Measurements from ENCODE around the gene SLC15A1.
A peak's percentile ranks its signal among the peaks of the same experiment; 100 is the strongest.
"Not testable (repeated sequence)": the region's sequence is repeated elsewhere in the genome, so short reads cannot be mapped to it uniquely, and the experiment has no call there.

The SLC15A1 gene

GRCh38 chr13:98658131-98658530 lies 94.3 kb downstream of the SLC15A1 start:
- no peak for DNase-seq (ENCODE audit: low read depth)

- no peak for DNase-seq (ENCODE audit: low read depth)
Observed at GRCh38 chr13:98657506-98658085, 94.9 kb downstream of the SLC15A1 start.

DNA sequence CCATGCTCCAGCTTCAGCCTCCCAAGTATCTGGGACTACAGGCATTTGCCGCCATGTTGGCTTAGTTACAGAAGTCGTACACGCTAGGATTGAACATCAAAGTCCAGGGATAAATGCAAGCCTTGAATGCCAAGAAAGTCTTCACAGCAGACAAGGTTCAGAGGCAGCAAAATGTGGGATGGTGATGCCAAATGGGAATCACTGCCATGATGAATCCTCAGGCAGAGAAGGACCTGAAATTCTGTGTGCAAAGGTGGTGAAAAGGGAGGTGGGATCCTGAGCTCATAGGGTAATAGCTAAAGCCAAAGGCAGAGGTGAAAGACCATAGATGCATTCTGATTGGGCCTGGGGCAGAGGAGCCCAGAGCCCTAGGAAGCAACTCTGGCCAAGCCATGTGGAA lies 96.2 kb downstream of the SLC15A1 start:
- no peak for DNase-seq (ENCODE audit: low read depth)

DNA sequence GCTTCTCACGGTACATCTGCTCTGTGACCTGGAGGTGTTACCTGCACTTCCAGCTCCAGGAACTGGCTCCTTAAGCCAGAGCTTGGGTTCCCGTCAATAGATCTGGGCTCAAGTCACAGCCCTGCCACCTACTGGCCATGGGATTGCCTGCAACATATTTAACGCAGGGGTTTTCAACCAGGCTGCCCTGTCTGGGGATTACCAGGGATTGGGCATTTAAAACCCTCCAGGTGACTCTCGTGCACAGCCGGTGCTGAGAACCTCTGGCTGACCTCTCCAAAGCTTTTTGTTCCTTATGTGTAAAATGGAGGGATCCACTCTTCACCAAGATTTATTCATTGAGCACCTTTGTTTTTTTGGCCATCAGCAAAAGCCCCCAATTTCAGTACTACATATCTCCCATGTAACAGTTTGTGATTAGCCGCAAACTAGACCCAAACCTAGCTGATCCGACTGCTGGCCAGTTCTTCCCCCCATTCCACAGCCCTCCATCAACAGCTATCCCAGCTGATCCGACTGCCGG lies 98.9 kb downstream of the SLC15A1 start:
- peak; percentile 71 for DNase-seq (ENCODE audit: low read depth)

- no peak for DNase-seq (ENCODE audit: low read depth)
Observed at GRCh38 chr13:98652721-98653462, 99.6 kb downstream of the SLC15A1 start.

DNA sequence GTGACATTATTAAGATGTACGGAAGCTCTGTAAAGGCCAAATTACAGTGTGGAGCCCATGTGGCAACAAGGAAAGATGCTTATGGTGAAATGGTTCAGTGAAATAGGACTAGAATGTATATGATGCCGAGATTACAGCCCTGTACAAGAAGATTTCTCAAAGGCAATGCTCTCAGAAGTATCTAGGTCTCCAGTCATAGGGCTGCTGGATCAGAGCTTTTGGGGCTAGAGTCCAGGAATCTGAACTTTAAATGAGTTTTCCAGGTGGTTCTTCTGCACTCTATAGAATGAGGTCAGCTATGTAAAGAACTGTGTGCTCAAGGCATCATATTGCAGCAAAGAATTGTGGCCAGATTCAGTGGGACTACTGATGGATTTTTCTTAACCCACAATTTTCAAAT lies 100.2 kb downstream of the SLC15A1 start:
- DNase-seq (ENCODE audit: low read depth) = no peak

- no peak for DNase-seq (ENCODE audit: low read depth)
Observed at GRCh38 chr13:98651744-98652143, 100.7 kb downstream of the SLC15A1 start.

- no peak for DNase-seq (ENCODE audit: low read depth)
Observed at GRCh38 chr13:98650396-98651107, 101.9 kb downstream of the SLC15A1 start.

GRCh38 chr13:98649861-98650260 lies 102.6 kb downstream of the SLC15A1 start:
- no peak for DNase-seq (ENCODE audit: low read depth)

GRCh38 chr13:98648686-98649085 lies 103.8 kb downstream of the SLC15A1 start:
- DNase-seq (ENCODE audit: low read depth) = no peak

GRCh38 chr13:98648141-98648540 lies 104.3 kb downstream of the SLC15A1 start:
- no peak for DNase-seq (ENCODE audit: low read depth)

DNA sequence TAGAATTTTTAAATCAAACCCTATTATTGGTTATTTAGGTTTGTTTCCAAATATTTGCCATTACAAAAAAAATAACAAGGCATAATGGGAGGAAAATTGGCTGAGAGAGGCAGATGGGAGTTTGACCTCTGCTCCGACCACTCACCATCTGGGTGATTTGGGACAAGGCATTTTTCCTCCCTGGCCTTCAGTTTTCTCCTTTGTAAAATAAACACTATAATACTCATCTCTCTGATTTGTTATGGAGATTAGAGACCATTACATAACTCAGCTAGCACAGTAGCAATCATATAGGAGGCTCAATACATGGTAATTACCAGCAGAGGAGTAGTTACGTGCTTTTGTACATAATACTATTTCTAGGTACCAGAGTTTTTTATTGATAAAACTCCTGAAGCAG lies 105.4 kb downstream of the SLC15A1 start:
- DNase-seq (ENCODE audit: low read depth) = no peak

- DNase-seq (ENCODE audit: low read depth) = no peak
Observed at GRCh38 chr13:98643479-98643878, 109.0 kb downstream of the SLC15A1 start.

- no peak for DNase-seq (ENCODE audit: low read depth)
Observed at GRCh38 chr13:98641075-98641474, 111.4 kb downstream of the SLC15A1 start.

DNA sequence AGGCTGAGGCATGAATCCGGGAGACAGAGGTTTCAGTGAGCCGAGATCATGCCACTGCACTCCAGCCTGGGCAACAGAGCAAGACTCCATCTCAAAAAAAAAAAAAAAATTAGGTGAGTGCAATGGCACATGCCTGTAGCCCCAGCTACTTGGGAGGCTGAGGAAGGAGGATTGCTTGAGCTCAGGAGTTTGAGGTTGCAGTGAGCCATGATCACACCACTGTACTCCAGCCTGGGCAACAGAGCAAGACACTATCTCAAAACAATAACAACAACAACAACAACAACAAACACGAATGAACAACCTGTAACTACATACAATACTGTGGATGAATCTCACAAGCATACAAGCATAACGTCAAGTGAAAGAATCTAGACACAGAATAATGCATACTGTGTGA lies 112.7 kb downstream of the SLC15A1 start:
- not testable (repeated sequence) for DNase-seq (ENCODE audit: low read depth)

- not testable (repeated sequence) for DNase-seq (ENCODE audit: low read depth)
Observed at GRCh38 chr13:98638352-98638751, 114.1 kb downstream of the SLC15A1 start.
